ENCODE results near the gene FBF1. TPM values are rescaled to one million over a fixed set of nuclear protein-coding genes. Genes with fewer than 3 reads are reported as not detected.

FBF1 gene
- total and polyA plus RNA-seq, 9 of the 15 experiments (the other 6 are each of a cell fraction or from before 2014, with no cell fraction given): 0.46 to 14.9 (median 7.5) TPM

DNA sequence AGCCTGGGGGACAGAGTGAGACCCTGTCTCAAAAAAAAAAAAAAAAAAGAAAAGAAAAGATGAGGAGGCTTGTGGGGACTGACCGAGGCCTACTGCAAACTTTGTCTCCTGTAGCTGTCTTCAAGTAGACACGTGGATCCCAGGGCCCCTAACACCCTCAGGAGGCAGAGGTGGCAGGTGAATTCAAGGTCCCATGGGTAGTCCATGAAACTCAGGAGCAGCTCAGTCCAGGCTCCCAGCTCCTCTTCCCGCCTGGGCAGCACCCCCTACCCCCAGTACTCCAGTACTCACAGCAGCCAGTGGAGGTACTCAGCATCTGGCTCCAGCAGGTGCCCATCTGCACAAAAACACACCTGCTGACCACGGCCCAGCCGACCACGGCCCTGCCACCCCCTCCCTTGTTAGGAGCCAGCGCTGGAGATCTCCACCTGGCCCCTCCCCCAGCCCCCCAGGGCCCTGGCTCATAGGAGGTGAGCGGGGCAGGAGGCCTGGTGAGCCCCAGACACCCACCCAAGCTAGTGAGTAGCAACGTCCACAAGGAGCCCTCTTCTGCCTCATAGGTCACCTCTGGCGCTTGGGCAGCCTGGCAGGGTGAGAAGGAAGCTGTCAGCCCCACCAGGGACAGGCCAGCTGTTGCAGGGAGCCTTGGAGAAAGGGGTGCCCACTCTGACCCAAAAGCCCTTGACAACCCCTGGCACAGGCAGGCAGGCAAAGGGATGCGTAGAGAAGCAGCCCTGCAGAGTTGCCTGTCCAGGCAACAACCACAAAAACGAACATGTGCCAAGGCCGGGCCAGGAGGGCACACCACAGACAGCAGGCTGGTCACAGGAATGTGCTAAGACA is 39.9 kb downstream of the FBF1 start:
- H3K9me1 ChIP-seq (ENCODE audit: control insufficient read depth, insufficient read depth, low read length): no peaks in the 10 kb centered on the region
- POLR2A ChIA-PET: interaction anchor here (0.6 to 15.9 kb wide), 6 partner anchors 10 to 126 kb away, joined by 3 to 169 read pairs (median 4); partner anchors contain the start of genes TRIM47 and WBP2
- peaks cover 29% of the 10 kb centered on the region for H3K79me2 ChIP-seq (ENCODE audit: control insufficient read depth, insufficient read depth, low read length)
- H3K9me3 ChIP-seq (replicated peaks; ENCODE audit: control insufficient read depth, insufficient read depth, low read depth, low read length): no peaks in the 10 kb centered on the region
- BruUV-seq (replicated peaks): no TSS peak
- intact Hi-C loops (cut with micrococcal nuclease): no loop called here
- H3K27ac ChIP-seq (ENCODE audit: extremely low read depth, low read depth, low read length): no peak overlapping the region
- H3K4me2 ChIP-seq (ENCODE audit: insufficient read depth, low read length): no peak overlapping the region
- H3K9ac ChIP-seq (ENCODE audit: insufficient read depth in 1 of 2, low read depth in 2 of 2, low read length in 2 of 2): peak overlapping the region in 1 of 2 experiments; percentile 70; a peak in 2 of 4 replicates
- TF ChIP-seq POLR2G (IDR thresholded peaks at IDR 0.05; ENCODE audit: low read depth, low read length) (peak; percentile 51), RBFOX2 (IDR thresholded peaks at IDR 0.05; ENCODE audit: low read depth, low read length) (peak; percentile 57)
- TF ChIP-seq, protein P1, sequence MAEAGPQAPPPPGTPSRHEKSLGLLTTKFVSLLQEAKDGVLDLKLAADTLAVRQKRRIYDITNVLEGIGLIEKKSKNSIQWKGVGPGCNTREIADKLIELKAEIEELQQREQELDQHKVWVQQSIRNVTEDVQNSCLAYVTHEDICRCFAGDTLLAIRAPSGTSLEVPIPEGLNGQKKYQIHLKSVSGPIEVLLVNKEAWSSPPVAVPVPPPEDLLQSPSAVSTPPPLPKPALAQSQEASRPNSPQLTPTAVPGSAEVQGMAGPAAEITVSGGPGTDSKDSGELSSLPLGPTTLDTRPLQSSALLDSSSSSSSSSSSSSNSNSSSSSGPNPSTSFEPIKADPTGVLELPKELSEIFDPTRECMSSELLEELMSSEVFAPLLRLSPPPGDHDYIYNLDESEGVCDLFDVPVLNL (CRISPR knock-in tag; IDR thresholded peaks at IDR 0.05; ENCODE audit: low read depth): no peak
- ATAC-seq (no peak), FAIRE-seq (no peak), DNase-seq (ENCODE audit: extremely low read depth in 1 of 4, low spot score in 3 of 4) (no peak)
- no peak overlapping the region for H2AFZ ChIP-seq (ENCODE audit: low read depth, low read length)
- H4K20me1 ChIP-seq (replicated peaks; ENCODE audit: control insufficient read depth, insufficient read depth, low read length): no peaks in the 10 kb centered on the region
- no peak overlapping the region for H3K4me3 ChIP-seq
- peaks cover 64% of the 10 kb centered on the region; the same call in 2 of the 3 replicates for H3K36me3 ChIP-seq (ENCODE audit: control insufficient read depth, insufficient read depth, low read length)
- peaks cover 7 to 72% of the 10 kb centered on the region in 2 experiments; a peak in 4 of 5 replicates for H3K4me1 ChIP-seq (replicated peaks in 1 of 2; ENCODE audit: control insufficient read depth in 2 of 2, insufficient read depth in 2 of 2, low read length in 2 of 2)
- no peaks in the 10 kb centered on the region for H3K27me3 ChIP-seq (ENCODE audit: control insufficient read depth in 2 of 2, insufficient read depth in 2 of 2, low read length in 2 of 2)
- CTCF ChIA-PET (ENCODE audit: low intra/inter-chr PET ratio): no interaction called here
- WGBS (ENCODE audit: insufficient coverage, low coverage, missing lambda C conversion rate): 86% methylated on average over 13 of the region's 13 CpGs
- in situ Hi-C loops (cut with MboI): no loop called here
